Stimulated activated CD4-positive, alpha-beta T cell treated with anti-CD3 and anti-CD28 coated beads, Interleukin-1b, Interleukin-23, amount 100 ng/mL, for 4 hours (primary cell): ENCODE measurements around the gene CACNA1D.

Source experiments
- DNase-seq, 2 donors: peaks; one replicate each; pipeline ENCODE4 v3.0.0-alpha.2; 2020; ENCODE audit warnings: low read depth in 2 of 2

CACNA1D gene

GRCh38 chr3:53688989-53689388 lies 194.6 kb downstream of the CACNA1D start:
- DNase-seq: no peak

- no peak for DNase-seq
These were observed 195.3 kb downstream of the CACNA1D start for GRCh38 chr3:53689681-53690080.

GRCh38 chr3:53690521-53690920 lies 196.1 kb downstream of the CACNA1D start:
- no peak for DNase-seq

- no peak for DNase-seq
These were observed 196.9 kb downstream of the CACNA1D start for GRCh38 chr3:53691349-53691748.

- no peak for DNase-seq
These were observed 197.5 kb downstream of the CACNA1D start for GRCh38 chr3:53691885-53692284.

GRCh38 chr3:53693451-53693850 lies 199.0 kb downstream of the CACNA1D start:
- no peak for DNase-seq

GRCh38 chr3:53694046-53694445 lies 199.6 kb downstream of the CACNA1D start:
- no peak for DNase-seq

- no peak for DNase-seq
These were observed 200.4 kb downstream of the CACNA1D start for GRCh38 chr3:53694666-53695323.

GRCh38 chr3:53695324-53695690 lies 200.9 kb downstream of the CACNA1D start:
- no peak for DNase-seq

GRCh38 chr3:53696401-53697172 lies 202.2 kb downstream of the CACNA1D start:
- no peak for DNase-seq

GRCh38 chr3:53700441-53700840 lies 206.0 kb downstream of the CACNA1D start:
- no peak for DNase-seq

GRCh38 chr3:53702776-53703530 lies 208.5 kb downstream of the CACNA1D start:
- no peak for DNase-seq

- DNase-seq: no peak
These were observed 209.4 kb downstream of the CACNA1D start for GRCh38 chr3:53703630-53704362.

GRCh38 chr3:53704363-53704725 lies 209.9 kb downstream of the CACNA1D start:
- no peak for DNase-seq

- no peak for DNase-seq
These were observed 210.8 kb downstream of the CACNA1D start for GRCh38 chr3:53705024-53705745.

- no peak for DNase-seq
These were observed 211.4 kb downstream of the CACNA1D start for GRCh38 chr3:53705774-53706173.

GRCh38 chr3:53707222-53707621 lies 212.8 kb downstream of the CACNA1D start:
- DNase-seq: no peak

- no peak for DNase-seq
These were observed 213.7 kb downstream of the CACNA1D start for GRCh38 chr3:53708001-53708621.

- no peak for DNase-seq
These were observed 214.8 kb downstream of the CACNA1D start for GRCh38 chr3:53709256-53709655.

- peak; percentile 17 to 30 for DNase-seq
These were observed 215.7 kb downstream of the CACNA1D start for GRCh38 chr3:53709860-53710674.
